Activated CD4-positive, alpha-beta T cell treated with anti-CD3 and anti-CD28 coated beads for 24 hours (primary cell): ENCODE measurements around the gene MAD1L1.

Source experiments
- DNase-seq, 2 donors: peaks; one replicate each; pipeline ENCODE4 v3.0.0-alpha.2; 2020; ENCODE audit warnings: low read depth in 2 of 2

Gene MAD1L1

GRCh38 chr7:2118630-2119190 is 114.0 kb downstream of the MAD1L1 start:
- no peak for DNase-seq

- DNase-seq, result no peak
Measured at GRCh38 chr7:2118056-2118455, 114.7 kb downstream of the MAD1L1 start.

- DNase-seq, result no peak
Measured at GRCh38 chr7:2117646-2118045, 115.1 kb downstream of the MAD1L1 start.

GRCh38 chr7:2116989-2117591 is 115.7 kb downstream of the MAD1L1 start:
- no peak for DNase-seq

- no peak for DNase-seq
Measured at GRCh38 chr7:2116448-2116810, 116.3 kb downstream of the MAD1L1 start.

GRCh38 chr7:2115760-2116447 is 116.8 kb downstream of the MAD1L1 start:
- DNase-seq, result no peak

GRCh38 chr7:2114926-2115759 is 117.6 kb downstream of the MAD1L1 start:
- DNase-seq, result no peak

GRCh38 chr7:2114052-2114451 is 118.7 kb downstream of the MAD1L1 start:
- no peak for DNase-seq

GRCh38 chr7:2112261-2113198 is 120.2 kb downstream of the MAD1L1 start:
- no peak for DNase-seq

- no peak for DNase-seq
Measured at GRCh38 chr7:2111568-2111967, 121.2 kb downstream of the MAD1L1 start.

GRCh38 chr7:2110610-2111396 is 121.9 kb downstream of the MAD1L1 start:
- no peak for DNase-seq

- peak; percentile 57 to 58 for DNase-seq
Measured at GRCh38 chr7:2109936-2110609, 122.7 kb downstream of the MAD1L1 start.

- no peak for DNase-seq
Measured at GRCh38 chr7:2109251-2109872, 123.4 kb downstream of the MAD1L1 start.

- no peak for DNase-seq
Measured at GRCh38 chr7:2108501-2109250, 124.1 kb downstream of the MAD1L1 start.

GRCh38 chr7:2108071-2108455 is 124.7 kb downstream of the MAD1L1 start:
- no peak for DNase-seq

- DNase-seq, result no peak
Measured at GRCh38 chr7:2107386-2108070, 125.2 kb downstream of the MAD1L1 start.

- DNase-seq, result no peak
Measured at GRCh38 chr7:2106924-2107323, 125.8 kb downstream of the MAD1L1 start.

- DNase-seq, result no peak
Measured at GRCh38 chr7:2106440-2106839, 126.3 kb downstream of the MAD1L1 start.
